ENCODE measurements around the gene P2RY8. TPM values are rescaled to one million over a fixed set of nuclear protein-coding genes. Genes with fewer than 3 reads are reported as not detected.
"Not testable (repeated sequence)": the region's sequence is repeated elsewhere in the genome, so short reads cannot be mapped to it uniquely, and the experiment has no call there.

Gene P2RY8
- total RNA-seq, 4 donors from 2014 or later = 1.7 to 5.5 (median 2.9) TPM

- no peak for TF ChIP-seq CTCF (IDR thresholded peaks at IDR 0.05)
- DNase-seq (ENCODE audit: low spot score) (no peak), ATAC-seq (ENCODE audit: low FRiP score) (no peak)
Observed at GRCh38 chrX:1500701-1501624, 36.0 kb downstream of the P2RY8 start.

GRCh38 chrX:1496076-1496475 lies 40.9 kb downstream of the P2RY8 start:
- DNase-seq (ENCODE audit: low spot score) = no peak
- no peak for TF ChIP-seq CTCF (IDR thresholded peaks at IDR 0.05)
- no peak for ATAC-seq (ENCODE audit: low FRiP score)

DNA sequence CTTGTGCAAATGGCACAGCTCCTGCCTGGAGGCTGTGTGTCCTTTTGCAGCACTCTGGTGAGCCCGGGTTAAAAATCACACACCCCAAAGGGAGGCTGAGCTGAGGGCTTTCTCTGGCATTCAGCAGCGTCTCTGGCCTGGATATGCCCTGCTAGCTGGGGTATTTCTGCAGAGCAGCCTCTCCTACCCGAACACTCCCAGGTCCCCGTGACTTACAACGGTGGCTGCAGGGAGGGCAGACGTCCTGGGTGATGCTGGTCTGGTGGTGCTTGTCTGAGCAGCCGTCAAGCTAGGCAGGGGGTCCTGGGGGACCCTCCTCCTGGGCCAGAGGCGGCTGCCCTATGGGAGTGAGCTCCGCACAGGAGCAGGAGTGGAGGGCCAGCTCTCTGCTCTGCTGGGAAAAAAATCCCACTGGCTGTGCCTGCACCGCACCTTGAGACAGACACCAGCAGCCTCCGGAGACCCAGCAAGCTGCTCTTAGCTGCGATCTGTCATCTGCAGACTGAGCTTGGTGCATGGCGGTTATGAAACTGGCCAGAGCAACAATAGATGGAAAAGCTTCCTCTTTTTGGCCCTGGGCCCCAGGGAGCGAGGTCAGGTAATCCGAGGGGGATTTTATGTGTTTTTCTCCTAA lies 43.0 kb downstream of the P2RY8 start:
- no peak for TF ChIP-seq CTCF (IDR thresholded peaks at IDR 0.05)
- no peak for ATAC-seq (ENCODE audit: low FRiP score)
- DNase-seq (ENCODE audit: low spot score) = no peak

DNA sequence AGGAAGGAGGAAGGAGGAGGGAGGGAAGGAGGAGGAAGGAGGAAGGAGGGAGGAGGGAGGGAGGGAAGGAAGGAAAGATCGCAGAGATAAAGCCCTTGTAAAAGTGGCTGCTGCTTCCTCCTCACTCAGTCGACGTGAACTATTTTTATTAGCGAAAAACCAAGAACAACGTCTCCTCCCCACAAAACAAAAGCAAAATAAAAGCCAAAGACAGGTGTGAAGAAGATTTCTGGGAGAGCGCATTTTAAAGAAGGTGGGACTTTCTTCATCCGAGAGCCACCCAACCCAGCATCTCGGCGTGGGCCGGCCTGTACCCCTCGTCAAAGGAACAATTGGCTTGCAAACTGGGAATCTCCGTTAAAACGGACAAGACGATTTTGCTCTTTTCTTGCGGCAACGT lies 43.6 kb downstream of the P2RY8 start:
- DNase-seq (ENCODE audit: low spot score) (no peak), ATAC-seq (ENCODE audit: low FRiP score) (no peak)
- TF ChIP-seq CTCF (IDR thresholded peaks at IDR 0.05) = no peak

- TF ChIP-seq CTCF (IDR thresholded peaks at IDR 0.05) = no peak
- no peak for DNase-seq (ENCODE audit: low spot score)
- ATAC-seq (ENCODE audit: low FRiP score) = no peak
Observed at GRCh38 chrX:1492421-1493012, 44.5 kb downstream of the P2RY8 start.

GRCh38 chrX:1491851-1492349 lies 45.1 kb downstream of the P2RY8 start:
- no peak for TF ChIP-seq CTCF (IDR thresholded peaks at IDR 0.05)
- no peak for ATAC-seq (ENCODE audit: low FRiP score)
- no peak for DNase-seq (ENCODE audit: low spot score)

GRCh38 chrX:1491248-1491647 lies 45.7 kb downstream of the P2RY8 start:
- not testable (repeated sequence) for ATAC-seq (ENCODE audit: low FRiP score); DNase-seq (ENCODE audit: low spot score)

- not testable (repeated sequence) for DNase-seq (ENCODE audit: low spot score); ATAC-seq (ENCODE audit: low FRiP score)
Observed at GRCh38 chrX:1490723-1491122, 46.3 kb downstream of the P2RY8 start.

- DNase-seq (ENCODE audit: low spot score); ATAC-seq (ENCODE audit: low FRiP score): not testable (repeated sequence)
Observed at GRCh38 chrX:1489354-1489753, 47.6 kb downstream of the P2RY8 start.
